GM23248 (cell line): ENCODE data around the gene SBF2.
"Not testable (repeated sequence)": the region's sequence is repeated elsewhere in the genome, so short reads cannot be mapped to it uniquely, and the experiment has no call there.

Experiments
- EZH2 ChIP-seq: fragments of 200-600 bp; sonication (generic); IDR thresholded peaks from 2 replicates; pipeline ENCODE4 v1.6.1; 2018; ENCODE audit warnings: antibody characterized with exemption, mild to moderate bottlenecking; ENCODE audit not compliant: insufficient read depth, poor library complexity, severe bottlenecking
- EZH2phosphoT487 ChIP-seq: fragments of 200-600 bp; sonication (generic); IDR thresholded peaks from 2 replicates; pipeline ENCODE4 v1.6.1; 2018; ENCODE audit warnings: antibody characterized with exemption, moderate library complexity, mild to moderate bottlenecking, low read depth; ENCODE audit not compliant: insufficient read depth

DNA sequence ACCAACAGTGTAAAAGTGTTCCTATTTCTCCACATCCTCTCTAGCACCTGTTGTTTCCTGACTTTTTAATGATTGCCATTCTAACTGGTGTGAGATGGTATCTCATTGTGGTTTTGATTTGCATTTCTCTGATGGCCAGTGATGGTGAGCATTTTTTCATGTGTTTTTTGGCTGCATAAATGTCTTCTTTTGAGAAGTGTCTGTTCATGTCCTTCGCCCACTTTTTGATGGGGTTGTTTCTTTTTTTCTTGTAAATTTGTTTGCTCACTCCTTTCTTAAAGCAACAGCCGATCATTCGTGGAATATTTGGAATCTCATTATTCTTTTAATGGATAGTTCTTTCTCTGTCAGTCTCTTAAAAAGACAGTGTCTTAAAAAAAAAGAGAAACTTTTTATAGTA, 550.5 kb downstream of the SBF2 start:
- TF ChIP-seq EZH2phosphoT487, EZH2: not testable (repeated sequence)
